OCI-M1 (cell line): ENCODE results near the gene CYB561D2.

Source experiments
- DNase-seq: peaks from one replicate; lab custom pipeline; 2025; lab: John Stamatoyannopoulos, UW

The CYB561D2 gene

GRCh38 chr3:50390508-50391224 is 40.0 kb downstream of the CYB561D2 start:
- DNase-seq: peak; percentile 41

- no peak for DNase-seq
Measured at GRCh38 chr3:50392101-50392715, 41.5 kb downstream of the CYB561D2 start.

- DNase-seq: no peak
Measured at GRCh38 chr3:50393061-50393460, 42.4 kb downstream of the CYB561D2 start.

GRCh38 chr3:50395070-50395860 is 44.6 kb downstream of the CYB561D2 start:
- DNase-seq: no peak

GRCh38 chr3:50396502-50396901 is 45.8 kb downstream of the CYB561D2 start:
- DNase-seq: no peak

- DNase-seq: no peak
Measured at GRCh38 chr3:50401978-50402595, 51.4 kb downstream of the CYB561D2 start.
